ENCODE measurements around the gene PPP1R36.

The PPP1R36 gene

GRCh38 chr14:64561631-64562030, 11.9 kb downstream of the PPP1R36 start:
- no peak for DNase-seq (ENCODE audit: low spot score)
- Histone ChIP-seq H3K9ac (ENCODE audit: low read depth, low read length, poor library complexity) (no peak overlapping the region), H2BK15ac (ENCODE audit: low read length) (no peak overlapping the region), H3K4me3 (ENCODE audit: low read length in 2 of 2) (no peak overlapping the region), H3K27me3 (ENCODE audit: control insufficient read depth in 3 of 3, insufficient read depth in 3 of 3, low read depth in 1 of 3, low read length in 3 of 3) (no peaks in the 10 kb centered on the region), H4K91ac (ENCODE audit: low read depth, low read length, poor library complexity) (no peak overlapping the region), H2AFZ (ENCODE audit: low read length) (no peak overlapping the region), H3K23ac (ENCODE audit: low read depth, low read length, poor library complexity) (no peak overlapping the region), H3K27ac (replicated peaks; ENCODE audit: low read length) (no peak overlapping the region), H4K8ac (ENCODE audit: low read depth, low read length) (no peak overlapping the region), H2BK5ac (ENCODE audit: low read length) (no peak overlapping the region), H3K18ac (ENCODE audit: low read length) (no peak overlapping the region), H3K4ac (ENCODE audit: low read length) (no peak overlapping the region), H2BK120ac (ENCODE audit: low read depth, low read length) (no peak overlapping the region), H3K4me2 (ENCODE audit: insufficient read depth, low read length, poor library complexity, severe bottlenecking) (no peak overlapping the region), H2BK12ac (ENCODE audit: low read length) (no peak overlapping the region), H3K14ac (ENCODE audit: low read length) (no peak overlapping the region), H3K79me1 (ENCODE audit: low read depth, low read length) (no peaks in the 10 kb centered on the region), H3K9me3 (replicated peaks in 1 of 2; ENCODE audit: control insufficient read depth in 2 of 2, insufficient read depth in 1 of 2, low read depth in 1 of 2, low read length in 2 of 2) (no peaks in the 10 kb centered on the region), H3K4me1 (ENCODE audit: control insufficient read depth in 2 of 2, insufficient read depth in 1 of 2, low read depth in 1 of 2, low read length in 2 of 2) (peaks cover 4% of the 10 kb centered on the region in 2 donors), H2AK5ac (ENCODE audit: low read depth, low read length) (no peak overlapping the region), H3K36me3 (replicated peaks in 1 of 2; ENCODE audit: control insufficient read depth in 2 of 2, insufficient read depth in 2 of 2, low read length in 2 of 2) (no peaks in the 10 kb centered on the region)
- WGBS, 2 donors (ENCODE audit: extremely low coverage in 2 of 2, insufficient read length in 2 of 2, insufficient replicate concordance in 1 of 2) = no CpG with 5 or more reads among the region's 2 CpGs

GRCh38 chr14:64562436-64562835, 12.7 kb downstream of the PPP1R36 start:
- H4K91ac ChIP-seq (ENCODE audit: low read depth, low read length, poor library complexity) = no peak overlapping the region
- H3K9me3 ChIP-seq (replicated peaks in 1 of 2; ENCODE audit: control insufficient read depth in 2 of 2, insufficient read depth in 1 of 2, low read depth in 1 of 2, low read length in 2 of 2) = no peaks in the 10 kb centered on the region
- no peak overlapping the region for H2AK5ac ChIP-seq (ENCODE audit: low read depth, low read length)
- H3K18ac ChIP-seq (ENCODE audit: low read length) = no peak overlapping the region
- no peak overlapping the region for H2BK120ac ChIP-seq (ENCODE audit: low read depth, low read length)
- H3K4me1 ChIP-seq (ENCODE audit: control insufficient read depth in 2 of 2, insufficient read depth in 1 of 2, low read depth in 1 of 2, low read length in 2 of 2) = peaks cover 4 to 7% of the 10 kb centered on the region in 2 donors
- no peak overlapping the region for H3K4me3 ChIP-seq (ENCODE audit: low read length in 2 of 2)
- H3K27ac ChIP-seq (replicated peaks; ENCODE audit: low read length) = no peak overlapping the region
- no peak overlapping the region for H2BK12ac ChIP-seq (ENCODE audit: low read length)
- H3K4me2 ChIP-seq (ENCODE audit: insufficient read depth, low read length, poor library complexity, severe bottlenecking) = no peak overlapping the region
- H2BK5ac ChIP-seq (ENCODE audit: low read length) = no peak overlapping the region
- no peak overlapping the region for H3K9ac ChIP-seq (ENCODE audit: low read depth, low read length, poor library complexity)
- H3K79me1 ChIP-seq (ENCODE audit: low read depth, low read length) = no peaks in the 10 kb centered on the region
- no peak overlapping the region for H3K4ac ChIP-seq (ENCODE audit: low read length)
- H2AFZ ChIP-seq (ENCODE audit: low read length) = no peak overlapping the region
- DNase-seq (ENCODE audit: low spot score) = no peak
- H3K36me3 ChIP-seq (replicated peaks in 1 of 2; ENCODE audit: control insufficient read depth in 2 of 2, insufficient read depth in 2 of 2, low read length in 2 of 2) = no peaks in the 10 kb centered on the region
- H2BK15ac ChIP-seq (ENCODE audit: low read length) = no peak overlapping the region
- no peaks in the 10 kb centered on the region for H3K27me3 ChIP-seq (ENCODE audit: control insufficient read depth in 3 of 3, insufficient read depth in 3 of 3, low read depth in 1 of 3, low read length in 3 of 3)
- H3K23ac ChIP-seq (ENCODE audit: low read depth, low read length, poor library complexity) = no peak overlapping the region
- H3K14ac ChIP-seq (ENCODE audit: low read length) = no peak overlapping the region
- H4K8ac ChIP-seq (ENCODE audit: low read depth, low read length) = no peak overlapping the region

GRCh38 chr14:64563696-64564095, 13.9 kb downstream of the PPP1R36 start:
- H3K18ac ChIP-seq (ENCODE audit: low read length) = no peak overlapping the region
- peak overlapping the region; percentile 60 for H2AFZ ChIP-seq (ENCODE audit: low read length)
- no peak overlapping the region for H2BK5ac ChIP-seq (ENCODE audit: low read length)
- WGBS, 2 donors (ENCODE audit: extremely low coverage in 2 of 2, insufficient read length in 2 of 2, insufficient replicate concordance in 1 of 2) = no CpG with 5 or more reads among the region's 6 CpGs
- H3K79me1 ChIP-seq (ENCODE audit: low read depth, low read length) = no peaks in the 10 kb centered on the region
- H3K4me2 ChIP-seq (ENCODE audit: insufficient read depth, low read length, poor library complexity, severe bottlenecking) = no peak overlapping the region
- H3K4me3 ChIP-seq (ENCODE audit: low read length in 2 of 2) = no peak overlapping the region
- peaks cover 4 to 12% of the 10 kb centered on the region in 2 donors for H3K4me1 ChIP-seq (ENCODE audit: control insufficient read depth in 2 of 2, insufficient read depth in 1 of 2, low read depth in 1 of 2, low read length in 2 of 2)
- no peak overlapping the region for H3K27ac ChIP-seq (replicated peaks; ENCODE audit: low read length)
- no peak overlapping the region for H4K8ac ChIP-seq (ENCODE audit: low read depth, low read length)
- H2BK120ac ChIP-seq (ENCODE audit: low read depth, low read length) = no peak overlapping the region
- DNase-seq (ENCODE audit: low spot score) = no peak
- H4K91ac ChIP-seq (ENCODE audit: low read depth, low read length, poor library complexity) = no peak overlapping the region
- H3K14ac ChIP-seq (ENCODE audit: low read length) = no peak overlapping the region
- no peak overlapping the region for H3K4ac ChIP-seq (ENCODE audit: low read length)
- no peak overlapping the region for H2AK5ac ChIP-seq (ENCODE audit: low read depth, low read length)
- H3K9me3 ChIP-seq (replicated peaks in 1 of 2; ENCODE audit: control insufficient read depth in 2 of 2, insufficient read depth in 1 of 2, low read depth in 1 of 2, low read length in 2 of 2) = no peaks in the 10 kb centered on the region
- H2BK15ac ChIP-seq (ENCODE audit: low read length) = no peak overlapping the region
- H3K23ac ChIP-seq (ENCODE audit: low read depth, low read length, poor library complexity) = no peak overlapping the region
- no peaks in the 10 kb centered on the region for H3K27me3 ChIP-seq (ENCODE audit: control insufficient read depth in 3 of 3, insufficient read depth in 3 of 3, low read depth in 1 of 3, low read length in 3 of 3)
- no peak overlapping the region for H2BK12ac ChIP-seq (ENCODE audit: low read length)
- no peak overlapping the region for H3K9ac ChIP-seq (ENCODE audit: low read depth, low read length, poor library complexity)
- H3K36me3 ChIP-seq (replicated peaks in 1 of 2; ENCODE audit: control insufficient read depth in 2 of 2, insufficient read depth in 2 of 2, low read length in 2 of 2) = no peaks in the 10 kb centered on the region

- H3K79me1 ChIP-seq (ENCODE audit: low read depth, low read length) = no peaks in the 10 kb centered on the region
- H3K36me3 ChIP-seq (replicated peaks in 1 of 2; ENCODE audit: control insufficient read depth in 2 of 2, insufficient read depth in 2 of 2, low read length in 2 of 2) = no peaks in the 10 kb centered on the region
- WGBS, 2 donors (ENCODE audit: extremely low coverage in 2 of 2, insufficient read length in 2 of 2, insufficient replicate concordance in 1 of 2) = no CpG with 5 or more reads among the region's 5 CpGs
- no peak overlapping the region for H2BK12ac ChIP-seq (ENCODE audit: low read length)
- H3K4ac ChIP-seq (ENCODE audit: low read length) = no peak overlapping the region
- H4K8ac ChIP-seq (ENCODE audit: low read depth, low read length) = no peak overlapping the region
- peaks cover 5 to 20% of the 10 kb centered on the region in 2 donors for H3K4me1 ChIP-seq (ENCODE audit: control insufficient read depth in 2 of 2, insufficient read depth in 1 of 2, low read depth in 1 of 2, low read length in 2 of 2)
- H3K27ac ChIP-seq (replicated peaks; ENCODE audit: low read length) = no peak overlapping the region
- H2AK5ac ChIP-seq (ENCODE audit: low read depth, low read length) = no peak overlapping the region
- no peak overlapping the region for H3K18ac ChIP-seq (ENCODE audit: low read length)
- no peak overlapping the region for H3K14ac ChIP-seq (ENCODE audit: low read length)
- H3K23ac ChIP-seq (ENCODE audit: low read depth, low read length, poor library complexity) = no peak overlapping the region
- no peak overlapping the region for H3K4me3 ChIP-seq (ENCODE audit: low read length in 2 of 2)
- H2AFZ ChIP-seq (ENCODE audit: low read length) = peak overlapping the region; percentile 41
- H3K4me2 ChIP-seq (ENCODE audit: insufficient read depth, low read length, poor library complexity, severe bottlenecking) = no peak overlapping the region
- DNase-seq (ENCODE audit: low spot score) = no peak
- no peak overlapping the region for H2BK120ac ChIP-seq (ENCODE audit: low read depth, low read length)
- H2BK5ac ChIP-seq (ENCODE audit: low read length) = no peak overlapping the region
- H3K27me3 ChIP-seq (ENCODE audit: control insufficient read depth in 3 of 3, insufficient read depth in 3 of 3, low read depth in 1 of 3, low read length in 3 of 3) = no peaks in the 10 kb centered on the region
- H2BK15ac ChIP-seq (ENCODE audit: low read length) = no peak overlapping the region
- H3K9ac ChIP-seq (ENCODE audit: low read depth, low read length, poor library complexity) = no peak overlapping the region
- no peaks in the 10 kb centered on the region for H3K9me3 ChIP-seq (replicated peaks in 1 of 2; ENCODE audit: control insufficient read depth in 2 of 2, insufficient read depth in 1 of 2, low read depth in 1 of 2, low read length in 2 of 2)
- no peak overlapping the region for H4K91ac ChIP-seq (ENCODE audit: low read depth, low read length, poor library complexity)
Observed at GRCh38 chr14:64566651-64567122, 16.9 kb downstream of the PPP1R36 start.
